DND-41 (cell line): Measurements from ENCODE around the gene KIRREL3.

Experiments used
- ATAC-seq: fragments of 200-7000 bp; cut with Tn5 transposase; 3 replicates; pipeline ENCODE4 v1.9.1; 2021; ENCODE audit warnings: low read depth; ENCODE audit not compliant: insufficient read depth
- DNase-seq: peaks from one replicate; pipeline ENCODE4 v3.0.0-alpha.2; 2020
- H2AFZ ChIP-seq: 2 replicates; pipeline ENCODE4 v1.6.0; 2012; ENCODE audit warnings: low read depth, low read length
- H3K27ac ChIP-seq: 2 replicates; pipeline ENCODE4 v1.5.1; 2012; ENCODE audit warnings: low read length, inconsistent platforms
- H3K27me3 ChIP-seq: fragments of 200-600 bp; sonication (generic); 2 replicates; pipeline ENCODE4 v1.6.0; 2012; ENCODE audit warnings: low read length, mild to moderate bottlenecking, inconsistent platforms; ENCODE audit not compliant: insufficient read depth, poor library complexity
- H3K36me3 ChIP-seq: 2 replicates; pipeline ENCODE4 v1.5.1; 2012; ENCODE audit warnings: low read length, inconsistent platforms; ENCODE audit not compliant: insufficient read depth
- H3K4me1 ChIP-seq: 2 replicates; pipeline ENCODE4 v1.5.1; 2012; ENCODE audit warnings: mild to moderate bottlenecking, low read length; ENCODE audit not compliant: insufficient read depth
- H3K4me2 ChIP-seq: 2 replicates; pipeline ENCODE4 v1.6.0; 2012; ENCODE audit warnings: mild to moderate bottlenecking, moderate library complexity, low read length, inconsistent platforms; ENCODE audit not compliant: insufficient read depth
- H3K4me3 ChIP-seq, 2 experiments: fragments of 200-600 bp in 1 of 2; shearing (Covaris generic) in 1 of 2; 2 replicates each; pipeline ENCODE4 v1.5.1; 2012 to 2016; ENCODE audit warnings: inconsistent platforms in 2 of 2, low read length in 2 of 2, mild to moderate bottlenecking in 2 of 2, low read depth in 1 of 2, moderate library complexity in 1 of 2
- H3K79me2 ChIP-seq: 2 replicates; pipeline ENCODE4 v1.6.0; 2012; ENCODE audit warnings: low read length, inconsistent platforms; ENCODE audit not compliant: insufficient read depth
- H3K9ac ChIP-seq: 2 replicates; pipeline ENCODE4 v1.6.0; 2012; ENCODE audit warnings: low read depth, mild to moderate bottlenecking, inconsistent platforms, low read length, moderate library complexity
- H3K9me3 ChIP-seq: 2 replicates; pipeline ENCODE4 v1.5.1; 2012; ENCODE audit warnings: low read length, moderate library complexity, mild to moderate bottlenecking, inconsistent platforms; ENCODE audit not compliant: insufficient read depth, severe bottlenecking
- H4K20me1 ChIP-seq: 2 replicates; pipeline ENCODE4 v1.6.0; 2012; ENCODE audit warnings: low read length; ENCODE audit not compliant: insufficient read depth
- EZH2 ChIP-seq: IDR thresholded peaks from 3 replicates; pipeline ENCODE4 v1.6.1; 2012; ENCODE audit warnings: borderline replicate concordance, low read depth, mild to moderate bottlenecking, moderate library complexity, low read length, inconsistent platforms; ENCODE audit not compliant: severe bottlenecking
- TF ChIP-seq, protein P1 (sequence below): IDR thresholded peaks from 2 replicates; pipeline ENCODE4 v1.5.1; 2012; ENCODE audit warnings: borderline replicate concordance, low read length, moderate library complexity, mild to moderate bottlenecking; ENCODE audit not compliant: poor library complexity, severe bottlenecking; ENCODE audit errors: extremely low read depth

KIRREL3 gene

DNA sequence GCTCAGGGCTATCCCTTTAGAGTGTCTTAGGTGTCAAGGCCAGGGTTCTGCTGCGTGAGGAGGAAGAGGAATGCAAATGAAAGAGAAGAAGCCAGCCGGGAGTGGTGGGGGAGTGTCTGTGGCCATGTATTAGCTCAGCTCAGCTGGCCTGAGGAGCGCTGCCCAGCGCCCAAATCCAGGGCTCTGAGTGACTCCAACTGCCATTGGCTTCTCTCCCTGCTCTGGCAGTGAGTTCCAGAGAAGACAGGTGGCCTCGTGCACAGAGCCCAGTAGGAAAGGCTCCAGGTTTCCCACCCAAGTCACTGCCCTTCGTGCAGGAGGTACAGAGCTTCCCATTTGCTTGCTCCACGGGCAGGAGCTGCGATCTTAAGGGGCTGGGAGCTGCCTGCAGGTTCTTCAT lies 302.0 kb downstream of the KIRREL3 start:
- ATAC-seq (no peak), DNase-seq (no peak)
- H4K20me1 ChIP-seq, result no peaks in the 10 kb centered on the region
- no peaks in the 10 kb centered on the region for H3K9me3 ChIP-seq
- H3K27me3 ChIP-seq, result peaks cover 26% of the 10 kb centered on the region
- H3K36me3 ChIP-seq, result no peaks in the 10 kb centered on the region
- no peaks in the 10 kb centered on the region for H3K79me2 ChIP-seq
- H3K4me3 ChIP-seq, result no peak overlapping the region
- H3K4me1 ChIP-seq, result no peaks in the 10 kb centered on the region
- no peak overlapping the region for H2AFZ ChIP-seq
- no peak for TF ChIP-seq EZH2
- TF ChIP-seq, protein P1, sequence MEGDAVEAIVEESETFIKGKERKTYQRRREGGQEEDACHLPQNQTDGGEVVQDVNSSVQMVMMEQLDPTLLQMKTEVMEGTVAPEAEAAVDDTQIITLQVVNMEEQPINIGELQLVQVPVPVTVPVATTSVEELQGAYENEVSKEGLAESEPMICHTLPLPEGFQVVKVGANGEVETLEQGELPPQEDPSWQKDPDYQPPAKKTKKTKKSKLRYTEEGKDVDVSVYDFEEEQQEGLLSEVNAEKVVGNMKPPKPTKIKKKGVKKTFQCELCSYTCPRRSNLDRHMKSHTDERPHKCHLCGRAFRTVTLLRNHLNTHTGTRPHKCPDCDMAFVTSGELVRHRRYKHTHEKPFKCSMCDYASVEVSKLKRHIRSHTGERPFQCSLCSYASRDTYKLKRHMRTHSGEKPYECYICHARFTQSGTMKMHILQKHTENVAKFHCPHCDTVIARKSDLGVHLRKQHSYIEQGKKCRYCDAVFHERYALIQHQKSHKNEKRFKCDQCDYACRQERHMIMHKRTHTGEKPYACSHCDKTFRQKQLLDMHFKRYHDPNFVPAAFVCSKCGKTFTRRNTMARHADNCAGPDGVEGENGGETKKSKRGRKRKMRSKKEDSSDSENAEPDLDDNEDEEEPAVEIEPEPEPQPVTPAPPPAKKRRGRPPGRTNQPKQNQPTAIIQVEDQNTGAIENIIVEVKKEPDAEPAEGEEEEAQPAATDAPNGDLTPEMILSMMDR, result no peak
- no peak overlapping the region for H3K27ac ChIP-seq
- H3K4me2 ChIP-seq, result no peak overlapping the region
- no peak overlapping the region for H3K9ac ChIP-seq

DNA sequence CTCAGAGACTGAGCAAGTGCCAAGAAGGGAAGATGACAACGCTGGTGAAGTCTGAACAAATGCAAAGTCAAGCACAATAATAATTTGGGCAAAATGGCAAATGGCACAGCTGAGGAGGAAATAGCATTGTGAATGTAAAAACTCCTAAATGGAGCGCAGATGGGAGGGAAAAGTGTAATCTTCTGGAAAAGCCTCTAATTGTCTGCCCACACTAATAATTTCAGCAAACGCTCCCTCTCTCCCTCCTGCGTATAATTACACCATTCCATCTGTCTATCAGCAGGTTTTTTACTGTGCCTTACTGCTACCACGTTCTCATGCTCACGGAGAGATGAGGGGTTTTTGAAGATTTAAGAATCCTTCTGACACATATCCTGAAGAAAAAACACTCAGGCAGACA lies 302.6 kb downstream of the KIRREL3 start:
- Histone ChIP-seq H3K27me3 (peaks cover 20% of the 10 kb centered on the region), H2AFZ (no peak overlapping the region), H3K79me2 (no peaks in the 10 kb centered on the region), H3K9me3 (no peaks in the 10 kb centered on the region), H3K36me3 (no peaks in the 10 kb centered on the region), H3K9ac (no peak overlapping the region), H4K20me1 (no peaks in the 10 kb centered on the region), H3K4me2 (no peak overlapping the region), H3K27ac (no peak overlapping the region), H3K4me1 (no peaks in the 10 kb centered on the region), H3K4me3 (no peak overlapping the region)
- DNase-seq (no peak), ATAC-seq (no peak)
- no peak for TF ChIP-seq EZH2
- TF ChIP-seq, protein P1, result no peak

DNA sequence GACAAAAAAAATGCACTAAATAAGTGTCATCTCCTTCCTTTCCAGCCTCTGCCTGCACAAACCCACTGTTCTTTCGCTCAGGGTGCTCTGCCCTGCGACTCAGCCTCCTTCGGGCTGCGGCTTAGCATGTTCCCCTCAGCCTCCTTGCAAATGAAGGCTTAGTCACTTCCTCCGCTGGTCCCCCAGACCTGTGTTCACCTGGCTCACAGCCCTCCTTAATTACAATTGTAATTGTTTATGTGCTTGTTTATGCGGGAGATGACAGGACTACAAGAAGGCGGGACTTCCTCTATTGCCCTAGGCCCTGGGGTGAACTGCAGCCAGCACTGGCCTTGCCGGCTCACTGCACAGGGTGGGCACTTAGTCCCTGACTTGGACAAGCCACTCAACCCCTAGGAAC lies 303.6 kb downstream of the KIRREL3 start:
- Histone ChIP-seq H3K27ac (no peak overlapping the region), H3K9me3 (no peaks in the 10 kb centered on the region), H3K27me3 (peaks cover 20% of the 10 kb centered on the region), H3K9ac (no peak overlapping the region), H3K4me2 (no peak overlapping the region), H3K79me2 (no peaks in the 10 kb centered on the region), H4K20me1 (no peaks in the 10 kb centered on the region), H3K4me3 (no peak overlapping the region), H3K4me1 (no peaks in the 10 kb centered on the region), H3K36me3 (no peaks in the 10 kb centered on the region), H2AFZ (no peak overlapping the region)
- TF ChIP-seq, protein P1, result no peak
- TF ChIP-seq EZH2, result no peak
- ATAC-seq, result no peak
- DNase-seq, result no peak

DNA sequence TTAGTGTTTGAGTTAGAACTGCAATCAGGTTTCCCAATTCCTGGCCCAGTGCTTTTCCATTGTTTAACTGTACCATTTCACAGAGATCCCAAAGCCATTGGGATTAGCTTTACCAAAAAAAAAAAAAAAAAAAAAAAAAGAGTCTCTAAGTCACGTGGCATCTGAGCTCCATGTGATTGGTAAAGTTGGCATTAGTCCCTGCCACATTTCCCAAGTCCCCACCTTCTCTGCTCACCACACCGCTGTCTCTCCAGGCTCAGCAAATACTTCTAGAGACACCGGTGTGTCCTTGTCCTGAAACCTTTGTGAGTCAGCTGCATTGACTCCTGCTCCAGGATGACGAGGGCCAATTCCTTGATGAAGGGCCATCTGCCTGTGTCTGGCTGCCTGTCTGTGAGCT lies 305.3 kb downstream of the KIRREL3 start:
- H4K20me1 ChIP-seq, result no peaks in the 10 kb centered on the region
- H3K27me3 ChIP-seq, result peaks cover 14% of the 10 kb centered on the region
- no peak overlapping the region for H2AFZ ChIP-seq
- H3K79me2 ChIP-seq, result no peaks in the 10 kb centered on the region
- H3K4me1 ChIP-seq, result no peaks in the 10 kb centered on the region
- TF ChIP-seq, protein P1, result no peak
- TF ChIP-seq EZH2, result no peak
- no peak overlapping the region for H3K27ac ChIP-seq
- H3K36me3 ChIP-seq, result no peaks in the 10 kb centered on the region
- H3K4me3 ChIP-seq, result no peak overlapping the region
- H3K9ac ChIP-seq, result no peak overlapping the region
- ATAC-seq (no peak), DNase-seq (no peak)
- H3K4me2 ChIP-seq, result no peak overlapping the region
- no peaks in the 10 kb centered on the region for H3K9me3 ChIP-seq
